Left lobe of liver (tissue), 2 donors: Measurements from ENCODE around the gene TPSAB1. TPM values are rescaled to one million over a fixed set of nuclear protein-coding genes. Genes with fewer than 3 reads are reported as not detected.
"Not testable (repeated sequence)": the region's sequence is repeated elsewhere in the genome, so short reads cannot be mapped to it uniquely, and the experiment has no call there.

ENCODE experiments used
- ATAC-seq: fragments of 200-7000 bp; cut with Tn5 transposase; one replicate; pipeline ENCODE4 v1.9.1; 2020; ENCODE audit warnings: mild to moderate bottlenecking, moderate library complexity
- DNase-seq: peaks from one replicate; pipeline ENCODE4 v3.0.0-alpha.2; 2020; ENCODE audit warnings: low spot score
- total RNA-seq: library from RNA; stranded (reverse); gene quantifications from one replicate; pipeline ENCODE4 v1.2.1, GENCODE V29; 2021
- donor health status: DM: no; HTN: no; CAD: no; lungs with moderate emphysema.
- donor health status: DM: no; HTN: yes; CAD: no.

The TPSAB1 gene
- total RNA-seq, 1 donor from 2014 or later: 1.6 TPM

DNA sequence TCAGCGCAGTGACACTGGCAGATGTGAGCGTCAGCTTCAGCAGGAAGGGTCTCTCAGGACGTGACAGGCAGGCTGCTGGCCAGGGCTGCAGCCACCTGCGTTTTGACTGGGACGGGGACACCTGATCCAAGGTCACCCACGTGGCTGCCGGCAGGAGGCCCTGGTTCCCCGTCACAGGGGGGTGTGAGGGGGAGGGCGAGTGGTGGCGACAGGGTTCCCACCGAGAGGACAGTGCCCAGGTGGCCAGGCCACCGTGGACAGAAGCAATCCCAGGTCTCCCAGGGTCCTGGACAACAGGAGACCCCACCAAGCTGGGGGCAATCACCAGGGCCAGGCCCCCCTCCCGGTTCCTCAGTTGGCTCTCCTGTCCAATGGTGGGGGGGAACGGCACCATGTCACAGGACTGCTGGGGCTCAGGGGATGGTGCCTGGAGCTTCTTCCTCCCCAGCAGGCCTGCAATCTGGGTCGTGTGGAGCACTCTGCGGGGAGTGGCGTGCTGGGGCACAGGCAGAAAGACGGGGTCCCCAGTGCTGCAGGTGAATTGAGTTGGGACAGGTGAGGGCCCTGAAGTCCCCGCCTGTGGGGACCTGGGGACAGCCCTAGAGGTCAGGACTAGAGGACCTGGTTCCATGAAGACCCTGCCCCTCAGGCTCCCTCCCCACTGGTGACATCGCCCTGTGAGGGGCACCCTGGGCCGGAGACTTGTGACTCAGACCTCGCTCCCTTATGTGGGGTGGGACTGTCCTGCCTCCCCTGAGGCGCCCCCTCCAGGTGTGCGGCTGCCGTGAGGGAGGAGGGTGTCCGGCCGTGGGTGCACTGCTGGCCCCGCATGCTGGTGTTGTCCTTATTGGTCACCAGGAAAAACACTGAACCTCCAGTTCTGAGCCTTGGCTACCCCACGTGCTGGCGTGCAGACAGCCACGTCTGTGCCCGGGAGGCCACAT, 3.7 kb downstream of the TPSAB1 start:
- not testable (repeated sequence) for DNase-seq

DNA sequence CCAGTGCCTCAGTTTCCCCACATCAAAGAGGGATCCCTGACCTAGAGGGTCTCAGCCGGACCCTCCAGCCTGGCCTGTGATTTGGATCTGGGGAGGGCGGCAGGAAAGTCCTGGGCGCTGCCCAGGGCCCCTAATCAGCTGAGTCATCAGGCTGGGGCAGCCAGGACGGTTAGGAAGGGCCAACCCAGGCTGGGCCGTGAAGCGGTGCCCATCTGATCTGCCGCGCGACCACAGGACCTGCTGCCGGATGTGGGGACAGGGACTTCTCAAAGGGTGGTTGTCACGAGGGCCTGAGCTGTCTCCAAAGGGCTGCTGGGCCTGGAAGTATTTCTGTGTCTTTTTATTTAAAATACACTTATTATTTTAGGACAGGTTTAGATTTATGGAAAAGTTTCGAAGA, 4.4 kb downstream of the TPSAB1 start:
- ATAC-seq (no peak), DNase-seq (no peak)

More for the DNA sequence above, 3.7 kb downstream of the TPSAB1 start:
- not testable (repeated sequence) for ATAC-seq

DNA sequence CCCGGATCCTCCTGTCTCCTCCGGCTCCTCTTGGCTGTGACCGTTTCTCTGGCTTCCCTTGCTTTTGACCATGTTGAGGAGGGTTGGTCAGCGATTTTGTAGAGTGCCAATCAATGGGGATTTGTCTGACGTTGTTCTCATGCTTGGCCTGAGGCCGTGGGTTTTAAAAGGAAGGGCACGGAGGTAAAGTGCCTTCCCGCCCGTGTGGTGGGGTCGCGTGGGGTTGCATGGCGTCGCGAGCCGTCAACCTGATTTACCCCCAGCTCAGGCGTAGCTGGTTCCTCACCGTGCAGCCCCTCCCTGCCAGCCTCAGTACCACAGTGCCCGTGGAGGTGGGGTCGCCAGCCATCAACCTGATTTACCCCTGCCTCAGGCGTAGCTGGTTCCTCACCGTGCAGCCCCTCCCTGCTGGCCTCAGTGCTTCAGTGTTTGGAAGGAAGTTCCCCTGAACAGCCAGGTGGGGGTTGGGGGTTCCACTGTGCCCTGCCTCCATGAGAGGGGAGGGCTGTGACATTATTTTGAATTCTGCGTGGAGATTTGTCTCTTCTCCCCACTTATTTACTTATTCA, 5.0 kb downstream of the TPSAB1 start:
- DNase-seq (no peak), ATAC-seq (no peak)

DNA sequence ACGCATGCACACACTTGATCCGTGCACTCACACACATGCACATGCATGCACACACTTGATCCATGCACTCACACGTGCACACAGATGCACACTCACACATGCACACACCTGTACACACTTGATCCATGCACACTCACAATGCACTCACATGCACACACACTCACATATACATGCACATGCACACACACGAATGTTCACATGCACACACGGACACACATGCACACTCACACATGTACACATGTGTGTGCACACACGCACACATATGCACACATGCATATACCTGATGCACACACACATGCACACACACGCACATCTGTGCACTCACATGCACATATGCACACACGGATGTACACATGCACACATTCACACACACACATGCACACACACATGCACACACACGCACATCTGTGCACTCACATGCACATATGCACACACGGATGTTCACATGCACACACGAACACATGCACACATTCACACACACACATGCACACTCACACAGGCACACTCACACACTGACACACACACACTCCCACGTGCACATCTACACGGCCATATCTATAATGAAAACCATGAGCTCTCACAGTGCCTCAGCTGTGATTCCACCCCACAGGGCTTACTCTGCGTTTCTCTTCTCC, 7.5 kb downstream of the TPSAB1 start:
- not testable (repeated sequence) for ATAC-seq, DNase-seq

DNA sequence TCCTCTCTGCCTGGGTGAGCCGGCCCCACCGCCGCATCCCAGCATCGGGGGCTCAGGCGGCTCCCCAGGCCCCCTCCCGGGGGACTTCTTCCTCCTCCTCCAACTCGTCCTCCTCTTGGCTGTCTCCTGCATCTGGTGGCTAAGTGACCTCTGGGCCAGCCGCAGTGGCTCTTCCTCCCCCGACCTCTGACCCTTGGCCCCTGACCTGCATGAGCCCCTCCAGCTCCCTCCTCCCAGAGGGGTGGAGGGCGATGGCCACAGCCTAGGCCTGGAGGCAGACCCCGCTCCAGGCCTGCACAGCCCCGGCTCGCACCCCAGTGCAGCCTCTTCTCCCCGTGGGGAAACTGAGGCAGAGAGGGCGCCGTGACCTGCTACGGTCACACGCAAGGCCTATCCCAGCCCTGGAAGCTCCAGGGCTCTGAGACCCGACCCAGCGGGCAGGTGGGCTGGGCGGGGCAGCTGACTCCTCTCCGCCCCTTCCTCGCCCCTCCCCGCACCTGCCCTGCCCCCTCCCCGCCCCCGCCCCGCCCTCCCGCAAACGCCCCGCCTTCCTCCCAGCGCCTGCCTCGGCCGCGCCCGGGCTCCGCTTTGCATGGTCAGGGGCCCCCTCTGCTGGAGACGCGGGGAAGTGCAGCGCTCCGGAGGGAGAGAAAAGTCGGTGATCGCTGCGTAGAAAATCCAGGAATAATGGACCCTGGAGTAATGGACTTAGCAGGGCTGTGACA, 8.7 kb downstream of the TPSAB1 start:
- ATAC-seq: peak; percentile 98

DNA sequence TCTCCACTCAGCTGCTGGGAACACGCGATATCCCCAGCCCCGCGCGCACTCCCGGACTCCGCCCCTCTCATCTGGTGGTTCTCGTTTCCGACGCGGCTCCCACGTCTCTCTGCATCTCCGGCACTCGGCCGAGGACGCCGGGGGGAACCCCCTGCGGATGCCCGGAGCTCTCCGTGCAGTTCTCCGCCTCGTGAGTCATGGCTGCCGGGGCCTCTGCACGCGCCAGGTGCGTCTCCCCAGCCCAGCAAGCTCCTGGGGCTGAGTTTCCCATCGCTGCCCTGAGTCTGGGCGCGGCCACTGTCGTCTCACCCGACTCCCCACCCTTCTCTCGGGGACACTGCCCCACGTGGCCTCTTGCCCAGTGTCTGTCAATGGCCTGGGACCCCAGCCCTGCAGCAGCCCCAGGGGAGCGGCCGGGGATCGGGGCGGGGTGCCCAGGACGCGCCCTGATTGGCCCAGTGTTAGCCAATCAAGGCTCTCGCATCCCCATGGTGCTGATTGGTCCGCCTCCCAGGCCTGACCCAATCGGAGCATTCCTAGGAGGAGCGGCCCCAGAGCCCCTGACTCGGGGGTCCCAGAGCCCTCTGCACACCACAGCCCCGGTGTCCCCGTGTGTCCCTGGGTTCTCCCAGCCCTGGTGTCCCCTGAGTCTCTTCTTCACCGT, 13.3 kb downstream of the TPSAB1 start:
- DNase-seq, ATAC-seq: not testable (repeated sequence)

More for the DNA sequence above, 8.7 kb downstream of the TPSAB1 start:
- DNase-seq: not testable (repeated sequence)

DNA sequence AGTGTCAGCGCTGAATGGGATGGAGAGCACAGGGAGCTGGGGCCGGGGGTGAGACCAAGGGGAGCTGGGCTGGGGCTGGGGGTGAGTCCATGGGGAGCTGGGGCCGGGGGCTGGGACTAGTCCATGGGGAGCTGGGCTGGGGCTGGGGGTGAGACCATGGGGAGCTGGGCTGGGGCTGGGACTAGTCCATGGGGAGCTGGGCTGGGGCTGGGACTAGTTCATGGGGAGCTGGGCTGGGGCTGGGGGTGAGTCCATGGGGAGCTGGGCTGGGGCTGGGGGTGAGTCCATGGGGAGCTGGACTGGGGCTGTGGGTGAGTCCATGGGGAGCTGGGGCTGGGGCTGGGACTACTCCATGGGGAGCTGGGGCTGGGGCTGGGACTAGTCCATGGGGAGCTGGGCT, 14.3 kb downstream of the TPSAB1 start:
- DNase-seq, ATAC-seq: not testable (repeated sequence)

DNA sequence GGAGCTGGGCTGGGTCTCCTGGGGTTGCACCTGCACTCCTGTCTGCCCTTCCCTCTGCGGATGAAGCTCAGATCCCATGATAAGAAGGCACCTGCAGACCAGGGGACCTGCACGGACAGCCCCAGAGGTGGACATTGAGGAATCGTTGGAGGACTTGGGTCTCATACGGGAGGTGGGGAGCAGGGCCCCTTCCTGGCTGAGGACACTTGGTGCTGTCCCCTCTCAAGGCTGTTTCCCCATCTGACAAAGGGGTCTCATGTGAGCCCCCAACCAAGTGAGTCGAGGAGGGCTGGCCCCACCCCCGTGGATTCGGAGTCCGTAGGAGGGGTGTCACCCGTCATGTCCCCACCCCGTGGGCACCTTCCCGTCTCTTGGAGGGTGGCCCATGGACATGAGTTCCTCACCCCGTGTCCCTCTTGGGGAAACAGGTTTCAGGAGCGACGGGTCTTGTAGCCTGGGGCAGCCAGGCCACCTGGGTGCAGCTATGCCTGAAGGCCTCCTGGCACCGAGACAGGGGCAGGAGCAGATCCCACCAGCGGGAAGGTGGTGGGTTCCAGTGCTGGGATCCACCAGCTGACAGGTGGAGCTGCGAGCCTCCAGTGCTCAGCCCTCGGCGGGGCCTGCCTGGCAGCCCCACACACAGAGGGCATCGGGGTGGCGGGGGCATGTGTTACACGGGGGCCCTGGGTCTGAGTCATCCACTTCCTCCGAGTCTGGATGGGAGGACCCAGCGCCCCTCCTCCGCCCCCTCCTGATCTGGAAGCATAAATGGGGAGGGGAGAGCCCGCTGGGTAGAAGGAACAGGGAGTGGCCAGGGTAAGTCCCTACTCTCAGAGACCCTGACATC, 15.0 kb downstream of the TPSAB1 start, which contains the start of gene TPSD1:
TPSD1 (plus strand) TSS at position 794 of the 847 bp plus-strand sequence. CDS start 212 bp downstream, outside the sequence.
- peak; percentile 18 for ATAC-seq
- DNase-seq: not testable (repeated sequence)

DNA sequence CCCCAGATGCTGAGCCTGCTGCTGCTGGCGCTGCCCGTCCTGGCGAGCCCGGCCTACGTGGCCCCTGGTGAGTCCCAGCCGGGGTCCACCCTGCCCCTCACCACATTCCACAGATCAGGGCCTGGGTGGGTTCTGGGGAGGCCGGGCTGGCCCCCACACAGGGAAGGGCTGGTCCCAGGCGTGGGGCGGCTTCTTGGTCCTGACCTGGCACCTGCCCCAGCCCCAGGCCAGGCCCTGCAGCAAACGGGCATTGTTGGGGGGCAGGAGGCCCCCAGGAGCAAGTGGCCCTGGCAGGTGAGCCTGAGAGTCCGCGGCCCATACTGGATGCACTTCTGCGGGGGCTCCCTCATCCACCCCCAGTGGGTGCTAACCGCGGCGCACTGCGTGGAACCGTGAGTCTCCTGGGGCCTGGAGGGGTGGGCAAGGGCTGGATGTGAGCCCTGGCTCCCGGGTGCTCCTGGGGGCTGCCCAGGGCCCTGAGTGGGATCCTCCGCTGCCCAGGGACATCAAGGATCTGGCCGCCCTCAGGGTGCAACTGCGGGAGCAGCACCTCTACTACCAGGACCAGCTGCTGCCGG, 15.9 kb downstream of the TPSAB1 start:
- DNase-seq, ATAC-seq: not testable (repeated sequence)

DNA sequence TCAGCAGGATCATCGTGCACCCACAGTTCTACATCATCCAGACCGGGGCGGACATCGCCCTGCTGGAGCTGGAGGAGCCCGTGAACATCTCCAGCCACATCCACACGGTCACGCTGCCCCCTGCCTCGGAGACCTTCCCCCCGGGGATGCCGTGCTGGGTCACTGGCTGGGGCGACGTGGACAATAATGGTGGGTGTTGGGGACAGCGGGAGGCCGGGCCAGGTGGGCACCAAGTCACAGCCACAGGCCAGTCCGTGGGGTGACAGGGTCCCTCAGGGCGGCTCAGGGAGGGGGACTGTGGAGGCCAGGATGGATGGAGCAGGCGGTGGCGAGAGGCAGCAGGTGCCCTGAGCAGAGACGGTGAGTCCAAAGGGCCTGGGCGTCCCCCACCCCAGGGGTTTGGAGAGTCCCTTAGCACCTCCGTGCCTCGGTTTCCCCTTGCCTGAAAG, 16.4 kb downstream of the TPSAB1 start:
- no peak for ATAC-seq
- DNase-seq: no peak

DNA sequence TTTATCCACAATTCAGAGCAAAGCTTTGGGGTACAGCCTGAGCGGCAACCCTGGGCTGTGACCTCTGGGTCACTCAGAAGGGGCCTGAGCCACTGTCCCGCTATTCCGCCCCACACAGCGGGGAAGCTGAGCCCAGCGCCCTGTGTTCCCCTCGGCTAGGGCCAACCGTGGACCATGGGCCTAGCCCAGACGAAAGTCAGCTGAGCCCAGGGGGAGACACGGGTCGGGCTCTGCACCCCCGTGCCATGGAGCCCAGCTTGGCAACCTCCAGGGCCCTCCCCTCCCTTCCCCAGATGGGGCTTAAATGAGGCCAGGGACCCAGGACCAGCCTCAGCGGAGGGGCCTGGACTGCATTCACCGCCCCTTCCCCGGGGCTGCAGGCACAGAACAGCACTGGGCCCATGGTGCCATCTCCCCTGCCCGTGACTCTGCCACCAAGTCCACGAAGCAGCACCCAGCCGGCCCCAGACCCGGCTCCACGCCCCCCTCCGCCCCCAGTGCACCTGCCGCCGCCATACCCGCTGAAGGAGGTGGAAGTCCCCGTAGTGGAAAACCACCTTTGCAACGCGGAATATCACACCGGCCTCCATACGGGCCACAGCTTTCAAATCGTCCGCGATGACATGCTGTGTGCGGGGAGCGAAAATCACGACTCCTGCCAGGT, 17.2 kb downstream of the TPSAB1 start:
- DNase-seq: no peak
- ATAC-seq: no peak

DNA sequence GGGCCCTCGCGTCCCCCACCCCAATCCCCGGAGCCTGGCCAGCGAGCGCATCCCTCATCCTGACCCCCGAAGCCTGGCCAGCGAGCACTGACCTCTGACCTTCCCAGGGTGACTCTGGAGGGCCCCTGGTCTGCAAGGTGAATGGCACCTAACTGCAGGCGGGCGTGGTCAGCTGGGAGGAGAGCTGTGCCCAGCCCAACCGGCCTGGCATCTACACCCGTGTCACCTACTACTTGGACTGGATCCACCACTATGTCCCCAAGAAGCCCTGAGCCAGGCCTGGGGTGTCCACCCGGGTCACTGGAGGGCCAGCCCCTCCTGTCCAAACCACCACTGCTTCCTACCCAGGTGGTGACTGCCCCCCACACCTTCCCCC, 17.7 kb downstream of the TPSAB1 start:
- no peak for DNase-seq
- ATAC-seq: no peak

DNA sequence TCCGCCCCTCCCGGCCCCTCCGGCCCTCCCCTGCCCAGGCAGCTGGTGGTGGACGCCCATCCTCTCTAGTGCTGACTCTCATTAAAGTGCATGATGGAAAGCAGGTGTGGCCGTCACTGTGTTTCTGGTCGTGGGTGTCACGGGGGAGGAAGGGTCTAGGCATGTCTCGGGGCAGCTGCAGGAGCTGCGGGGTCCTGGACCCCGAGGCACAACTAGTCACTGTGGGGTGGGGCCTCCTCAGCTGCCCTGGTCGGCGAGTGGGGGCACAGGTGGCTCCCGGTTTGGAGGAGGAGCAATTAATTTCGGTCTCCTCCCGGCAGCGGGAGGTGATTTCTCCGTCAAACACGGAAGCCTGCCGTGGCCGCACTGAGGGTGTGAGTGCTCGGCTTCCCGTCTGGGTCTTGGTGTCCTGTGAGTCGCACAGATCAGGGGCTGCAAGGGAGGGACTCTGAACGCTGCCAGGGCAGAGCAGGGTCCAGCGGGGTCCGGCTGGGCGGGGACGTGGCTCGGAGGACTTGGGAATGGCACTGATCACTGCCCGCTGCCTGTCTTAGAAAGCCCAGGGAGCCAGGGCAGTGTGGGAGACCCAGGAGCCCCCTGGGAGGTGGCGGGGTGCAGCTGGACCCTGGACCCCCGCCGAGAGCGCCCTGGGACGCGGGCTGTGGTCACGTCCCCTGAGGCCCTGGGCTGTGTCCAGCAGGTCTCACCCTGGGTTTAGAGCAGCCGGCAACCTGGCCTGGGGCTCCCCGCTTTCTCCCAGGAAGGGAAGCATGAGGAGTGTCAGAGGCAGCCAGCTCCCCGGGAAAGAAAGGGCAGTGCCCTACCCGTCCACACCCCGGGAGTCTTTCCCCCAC, 18.6 kb downstream of the TPSAB1 start:
- DNase-seq: no peak
- ATAC-seq: no peak

DNA sequence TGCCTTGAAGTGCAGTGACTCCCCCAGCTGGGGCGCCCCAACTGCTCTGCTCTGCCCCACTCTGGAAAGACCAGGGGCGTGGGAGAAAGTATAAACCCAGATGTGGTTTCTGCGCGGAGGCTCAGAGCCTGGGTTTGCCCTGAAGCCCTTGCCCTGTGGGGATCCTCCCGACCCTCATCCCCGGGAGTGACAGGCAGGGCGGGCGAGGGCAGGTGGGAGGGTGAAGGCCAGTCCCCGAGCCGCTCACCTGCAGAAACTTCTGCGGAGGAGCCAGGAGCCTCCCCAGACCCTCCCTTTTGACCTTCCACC, 19.2 kb downstream of the TPSAB1 start:
- ATAC-seq (no peak), DNase-seq (no peak)

DNA sequence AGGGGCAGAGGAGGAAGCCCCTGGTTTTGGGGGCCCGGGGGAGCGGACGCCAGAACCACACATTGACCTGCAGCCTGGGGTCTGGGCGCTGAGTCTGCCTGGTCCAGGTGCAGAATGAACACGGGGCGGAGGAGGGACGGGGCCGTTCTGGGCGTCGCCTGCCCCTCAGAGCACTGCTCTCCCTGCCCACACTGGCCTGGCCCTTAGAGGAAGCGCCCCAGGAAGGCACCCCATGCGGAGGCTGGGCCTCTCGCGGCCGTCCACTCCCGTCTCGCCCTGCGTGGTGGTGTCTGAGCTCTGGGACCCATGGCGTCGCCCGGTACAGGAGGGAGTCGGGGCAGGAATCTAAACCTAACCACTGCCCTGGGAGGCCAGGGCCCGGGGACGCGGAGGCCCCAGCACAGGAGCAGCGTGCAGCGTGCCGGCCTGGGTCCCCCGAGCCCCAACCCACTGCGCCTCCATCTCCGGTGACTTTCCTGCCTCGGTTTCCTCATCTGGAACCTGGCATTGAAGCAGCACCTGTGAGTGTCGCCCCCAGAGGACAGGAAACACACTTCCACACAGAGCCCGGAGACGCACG, 19.7 kb downstream of the TPSAB1 start:
- no peak for ATAC-seq
- no peak for DNase-seq

DNA sequence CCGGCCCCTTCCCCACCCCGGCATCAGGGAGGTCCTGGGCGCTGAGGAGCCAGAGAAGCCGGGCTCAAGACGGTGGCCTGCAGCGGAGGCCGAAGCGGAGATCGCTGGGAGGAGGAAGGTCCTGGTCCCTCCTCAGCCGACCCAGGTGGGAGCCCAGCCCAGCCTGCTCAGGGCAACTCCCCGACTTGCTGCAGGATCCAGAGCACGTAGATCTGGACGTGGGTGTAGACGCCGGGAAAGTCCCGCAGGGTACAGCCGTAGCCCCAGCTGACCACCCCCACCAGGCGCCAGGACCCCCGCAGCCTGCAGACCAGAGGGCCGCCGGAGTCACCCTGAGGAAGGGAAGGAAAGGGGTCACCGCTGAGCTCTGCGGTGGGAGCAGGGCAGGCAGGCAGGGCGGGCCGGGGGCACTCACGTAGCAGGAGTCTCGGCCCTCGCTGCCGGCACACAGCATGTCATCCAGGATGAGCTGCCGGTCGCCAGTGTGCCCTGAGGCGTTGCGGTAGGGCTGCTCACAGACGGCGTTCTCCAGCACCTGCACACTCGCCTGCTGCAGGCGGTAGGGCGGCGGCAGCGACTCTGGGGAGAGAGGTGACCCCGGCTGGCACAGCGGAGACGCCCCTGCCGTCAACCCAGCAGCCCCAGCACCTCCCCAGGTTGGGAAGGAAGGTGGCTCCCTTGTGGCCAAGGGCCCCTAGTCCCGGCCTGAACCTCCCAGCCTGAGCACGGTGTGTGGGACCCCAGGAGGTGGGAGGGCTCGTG, 20.8 kb downstream of the TPSAB1 start:
- ATAC-seq: peak; percentile 20
- DNase-seq: no peak
